ENCODE measurements around the gene MAP2K2. TPM values are rescaled to one million over a fixed set of nuclear protein-coding genes. Genes with fewer than 3 reads are reported as not detected.

The MAP2K2 gene
- total RNA-seq, 1 experiment from 2014 or later = 177 TPM

DNA sequence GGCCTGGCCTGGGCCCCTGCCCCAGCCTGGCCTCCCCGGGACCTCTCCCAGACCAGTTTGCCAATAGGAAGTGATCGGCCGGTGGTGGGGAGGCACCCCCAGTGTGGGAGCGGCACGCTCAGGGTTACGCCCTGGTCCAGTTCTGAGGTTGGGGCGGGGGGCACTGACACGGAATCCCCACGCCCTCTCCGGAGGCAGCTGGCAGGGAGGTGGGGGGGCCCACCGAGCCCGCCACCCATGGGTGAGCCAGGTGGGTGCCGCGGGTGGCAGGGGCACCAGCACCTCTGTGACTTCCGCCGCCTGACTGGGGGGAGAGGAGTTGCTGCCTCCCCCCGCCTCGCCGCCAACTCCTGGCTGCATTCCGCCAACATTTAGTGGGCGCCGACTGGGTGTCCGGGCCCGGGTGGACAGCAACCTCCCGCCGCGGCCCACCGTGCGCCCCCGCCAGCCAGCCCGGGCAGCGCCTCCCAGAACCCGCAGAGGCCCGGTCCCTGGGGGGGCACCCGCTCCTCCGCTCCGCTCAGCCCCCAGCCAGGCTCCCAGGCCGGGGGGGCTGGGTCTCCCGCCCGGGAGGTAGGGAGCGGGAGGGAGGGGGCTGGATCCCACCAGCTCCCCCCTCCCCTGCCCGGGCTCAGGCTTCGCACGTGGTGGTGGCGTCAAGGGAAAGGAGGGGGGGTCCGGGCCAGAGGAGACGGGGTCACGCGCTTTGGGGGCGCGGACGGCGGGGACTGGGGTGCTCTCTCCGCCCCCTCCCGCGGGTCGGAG is 59.2 kb downstream of the MAP2K2 start (continued):
- TF ChIP-seq, protein P1, sequence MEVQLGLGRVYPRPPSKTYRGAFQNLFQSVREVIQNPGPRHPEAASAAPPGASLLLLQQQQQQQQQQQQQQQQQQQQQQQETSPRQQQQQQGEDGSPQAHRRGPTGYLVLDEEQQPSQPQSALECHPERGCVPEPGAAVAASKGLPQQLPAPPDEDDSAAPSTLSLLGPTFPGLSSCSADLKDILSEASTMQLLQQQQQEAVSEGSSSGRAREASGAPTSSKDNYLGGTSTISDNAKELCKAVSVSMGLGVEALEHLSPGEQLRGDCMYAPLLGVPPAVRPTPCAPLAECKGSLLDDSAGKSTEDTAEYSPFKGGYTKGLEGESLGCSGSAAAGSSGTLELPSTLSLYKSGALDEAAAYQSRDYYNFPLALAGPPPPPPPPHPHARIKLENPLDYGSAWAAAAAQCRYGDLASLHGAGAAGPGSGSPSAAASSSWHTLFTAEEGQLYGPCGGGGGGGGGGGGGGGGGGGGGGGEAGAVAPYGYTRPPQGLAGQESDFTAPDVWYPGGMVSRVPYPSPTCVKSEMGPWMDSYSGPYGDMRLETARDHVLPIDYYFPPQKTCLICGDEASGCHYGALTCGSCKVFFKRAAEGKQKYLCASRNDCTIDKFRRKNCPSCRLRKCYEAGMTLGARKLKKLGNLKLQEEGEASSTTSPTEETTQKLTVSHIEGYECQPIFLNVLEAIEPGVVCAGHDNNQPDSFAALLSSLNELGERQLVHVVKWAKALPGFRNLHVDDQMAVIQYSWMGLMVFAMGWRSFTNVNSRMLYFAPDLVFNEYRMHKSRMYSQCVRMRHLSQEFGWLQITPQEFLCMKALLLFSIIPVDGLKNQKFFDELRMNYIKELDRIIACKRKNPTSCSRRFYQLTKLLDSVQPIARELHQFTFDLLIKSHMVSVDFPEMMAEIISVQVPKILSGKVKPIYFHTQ (CRISPR knock-in tag; IDR thresholded peaks at IDR 0.05) = no peak
- TF ChIP-seq NR3C1 (CRISPR knock-in tag; conservative IDR thresholded peaks at IDR 0.05; ENCODE audit: low read depth) = no peak
- TF ChIP-seq NFE2L1 (CRISPR knock-in tag; IDR thresholded peaks at IDR 0.05) = no peak
- TF ChIP-seq, protein P2, sequence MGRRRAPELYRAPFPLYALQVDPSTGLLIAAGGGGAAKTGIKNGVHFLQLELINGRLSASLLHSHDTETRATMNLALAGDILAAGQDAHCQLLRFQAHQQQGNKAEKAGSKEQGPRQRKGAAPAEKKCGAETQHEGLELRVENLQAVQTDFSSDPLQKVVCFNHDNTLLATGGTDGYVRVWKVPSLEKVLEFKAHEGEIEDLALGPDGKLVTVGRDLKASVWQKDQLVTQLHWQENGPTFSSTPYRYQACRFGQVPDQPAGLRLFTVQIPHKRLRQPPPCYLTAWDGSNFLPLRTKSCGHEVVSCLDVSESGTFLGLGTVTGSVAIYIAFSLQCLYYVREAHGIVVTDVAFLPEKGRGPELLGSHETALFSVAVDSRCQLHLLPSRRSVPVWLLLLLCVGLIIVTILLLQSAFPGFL (CRISPR knock-in tag; IDR thresholded peaks at IDR 0.05; ENCODE audit: borderline replicate concordance) = no peak
- no peak for TF ChIP-seq SOX15 (CRISPR knock-in tag; IDR thresholded peaks at IDR 0.05)
- TF ChIP-seq SMAD3 (CRISPR knock-in tag; IDR thresholded peaks at IDR 0.05; ENCODE audit: borderline replicate concordance) = no peak
- TF ChIP-seq MXD4 (CRISPR knock-in tag; IDR thresholded peaks at IDR 0.05; ENCODE audit: borderline replicate concordance) = no peak
- TF ChIP-seq, protein P3, sequence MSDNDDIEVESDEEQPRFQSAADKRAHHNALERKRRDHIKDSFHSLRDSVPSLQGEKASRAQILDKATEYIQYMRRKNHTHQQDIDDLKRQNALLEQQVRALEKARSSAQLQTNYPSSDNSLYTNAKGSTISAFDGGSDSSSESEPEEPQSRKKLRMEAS (CRISPR knock-in tag; IDR thresholded peaks at IDR 0.05) = peak; percentile 44; the same call in 1 of the 2 replicates
- TF ChIP-seq, protein P4, sequence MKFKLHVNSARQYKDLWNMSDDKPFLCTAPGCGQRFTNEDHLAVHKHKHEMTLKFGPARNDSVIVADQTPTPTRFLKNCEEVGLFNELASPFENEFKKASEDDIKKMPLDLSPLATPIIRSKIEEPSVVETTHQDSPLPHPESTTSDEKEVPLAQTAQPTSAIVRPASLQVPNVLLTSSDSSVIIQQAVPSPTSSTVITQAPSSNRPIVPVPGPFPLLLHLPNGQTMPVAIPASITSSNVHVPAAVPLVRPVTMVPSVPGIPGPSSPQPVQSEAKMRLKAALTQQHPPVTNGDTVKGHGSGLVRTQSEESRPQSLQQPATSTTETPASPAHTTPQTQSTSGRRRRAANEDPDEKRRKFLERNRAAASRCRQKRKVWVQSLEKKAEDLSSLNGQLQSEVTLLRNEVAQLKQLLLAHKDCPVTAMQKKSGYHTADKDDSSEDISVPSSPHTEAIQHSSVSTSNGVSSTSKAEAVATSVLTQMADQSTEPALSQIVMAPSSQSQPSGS (CRISPR knock-in tag; IDR thresholded peaks at IDR 0.05; ENCODE audit: borderline replicate concordance, low read depth) = no peak
- TF ChIP-seq, protein P5, sequence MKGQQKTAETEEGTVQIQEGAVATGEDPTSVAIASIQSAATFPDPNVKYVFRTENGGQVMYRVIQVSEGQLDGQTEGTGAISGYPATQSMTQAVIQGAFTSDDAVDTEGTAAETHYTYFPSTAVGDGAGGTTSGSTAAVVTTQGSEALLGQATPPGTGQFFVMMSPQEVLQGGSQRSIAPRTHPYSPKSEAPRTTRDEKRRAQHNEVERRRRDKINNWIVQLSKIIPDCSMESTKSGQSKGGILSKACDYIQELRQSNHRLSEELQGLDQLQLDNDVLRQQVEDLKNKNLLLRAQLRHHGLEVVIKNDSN (CRISPR knock-in tag; IDR thresholded peaks at IDR 0.05) = no peak
- TF ChIP-seq NR2C2 (CRISPR knock-in tag; IDR thresholded peaks at IDR 0.05) = no peak
- TF ChIP-seq ZNF423 (CRISPR knock-in tag; IDR thresholded peaks at IDR 0.05) = peak; percentile 69
- TF ChIP-seq ELF4 (CRISPR knock-in tag; IDR thresholded peaks at IDR 0.05; ENCODE audit: low read depth) = 0 out of 2 replicates have a peak, but pooled peaks have one; percentile 59
- no peak for TF ChIP-seq ZNF396 (CRISPR knock-in tag; IDR thresholded peaks at IDR 0.05; ENCODE audit: borderline replicate concordance)
- no peak for TF ChIP-seq IRF2 (CRISPR knock-in tag; IDR thresholded peaks at IDR 0.05; ENCODE audit: borderline replicate concordance, low read depth)
- no peak for TF ChIP-seq SP1 (CRISPR knock-in tag; conservative IDR thresholded peaks at IDR 0.05)
- TF ChIP-seq, protein P6, sequence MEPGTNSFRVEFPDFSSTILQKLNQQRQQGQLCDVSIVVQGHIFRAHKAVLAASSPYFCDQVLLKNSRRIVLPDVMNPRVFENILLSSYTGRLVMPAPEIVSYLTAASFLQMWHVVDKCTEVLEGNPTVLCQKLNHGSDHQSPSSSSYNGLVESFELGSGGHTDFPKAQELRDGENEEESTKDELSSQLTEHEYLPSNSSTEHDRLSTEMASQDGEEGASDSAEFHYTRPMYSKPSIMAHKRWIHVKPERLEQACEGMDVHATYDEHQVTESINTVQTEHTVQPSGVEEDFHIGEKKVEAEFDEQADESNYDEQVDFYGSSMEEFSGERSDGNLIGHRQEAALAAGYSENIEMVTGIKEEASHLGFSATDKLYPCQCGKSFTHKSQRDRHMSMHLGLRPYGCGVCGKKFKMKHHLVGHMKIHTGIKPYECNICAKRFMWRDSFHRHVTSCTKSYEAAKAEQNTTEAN (CRISPR knock-in tag; IDR thresholded peaks at IDR 0.05) = no peak
- TF ChIP-seq, protein P7, sequence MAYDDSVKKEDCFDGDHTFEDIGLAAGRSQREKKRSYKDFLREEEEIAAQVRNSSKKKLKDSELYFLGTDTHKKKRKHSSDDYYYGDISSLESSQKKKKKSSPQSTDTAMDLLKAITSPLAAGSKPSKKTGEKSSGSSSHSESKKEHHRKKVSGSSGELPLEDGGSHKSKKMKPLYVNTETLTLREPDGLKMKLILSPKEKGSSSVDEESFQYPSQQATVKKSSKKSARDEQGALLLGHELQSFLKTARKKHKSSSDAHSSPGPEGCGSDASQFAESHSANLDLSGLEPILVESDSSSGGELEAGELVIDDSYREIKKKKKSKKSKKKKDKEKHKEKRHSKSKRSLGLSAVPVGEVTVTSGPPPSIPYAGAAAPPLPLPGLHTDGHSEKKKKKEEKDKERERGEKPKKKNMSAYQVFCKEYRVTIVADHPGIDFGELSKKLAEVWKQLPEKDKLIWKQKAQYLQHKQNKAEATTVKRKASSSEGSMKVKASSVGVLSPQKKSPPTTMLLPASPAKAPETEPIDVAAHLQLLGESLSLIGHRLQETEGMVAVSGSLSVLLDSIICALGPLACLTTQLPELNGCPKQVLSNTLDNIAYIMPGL (CRISPR knock-in tag; IDR thresholded peaks at IDR 0.05) = peak; percentile 46; the same call in 1 of the 2 replicates
- no peak for TF ChIP-seq GRHL2 (CRISPR knock-in tag; IDR thresholded peaks at IDR 0.05; ENCODE audit: insufficient replicate concordance, severe bottlenecking)
- TF ChIP-seq FOXJ3 (CRISPR knock-in tag; IDR thresholded peaks at IDR 0.05; ENCODE audit: borderline replicate concordance) = no peak
- no peak for TF ChIP-seq ZNF671 (CRISPR knock-in tag; IDR thresholded peaks at IDR 0.05)
